ENCODE data around the gene GRIP1. TPM values are rescaled to one million over a fixed set of nuclear protein-coding genes. Genes with fewer than 3 reads are reported as not detected.

The GRIP1 gene
- total RNA-seq, 2 donors from 2014 or later: 0.28 TPM; not detected in 1

DNA sequence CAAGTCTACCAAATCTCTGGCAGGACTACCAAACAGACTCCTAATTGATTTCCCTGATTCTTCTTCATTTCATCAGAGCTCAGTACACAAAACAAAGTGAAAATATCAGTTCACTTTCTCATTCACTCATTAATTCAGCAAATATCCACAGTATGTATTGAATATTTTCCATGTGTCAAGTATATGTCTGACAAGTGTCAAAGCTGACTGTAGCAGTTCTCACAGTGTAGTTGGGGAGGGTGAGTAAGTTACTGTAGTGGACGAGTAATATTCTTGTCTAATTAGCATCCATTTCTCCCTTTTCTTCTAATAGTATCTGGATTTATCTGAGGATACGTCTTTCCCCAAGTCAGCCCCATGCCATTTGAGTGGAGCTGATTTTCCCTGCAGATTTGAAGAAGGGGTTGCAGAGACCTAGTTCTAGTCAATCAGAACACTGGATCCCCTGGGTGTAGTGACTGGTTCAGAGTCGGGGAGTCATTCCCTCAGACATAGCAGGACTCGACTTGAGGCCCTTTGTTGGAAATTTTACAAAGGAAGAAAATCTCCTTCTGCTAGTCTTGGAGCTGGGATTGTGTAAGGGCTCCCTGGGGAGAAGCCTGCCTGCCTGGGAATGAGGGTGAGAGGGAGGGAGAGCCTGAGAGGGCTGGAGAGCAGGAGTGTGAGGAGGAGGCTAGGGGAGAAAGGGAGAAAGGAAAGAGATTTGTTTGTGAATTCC, 51.4 kb downstream of the GRIP1 start:
- no peak overlapping the region for H3K27ac ChIP-seq
- ATAC-seq (ENCODE audit: insufficient number of reproducible peaks, low FRiP score, low read depth) (no peak), DNase-seq (ENCODE audit: low spot score) (no peak)
- peaks cover 0 to 11% of the 10 kb centered on the region in 2 donors for H3K4me1 ChIP-seq (ENCODE audit: control insufficient read depth in 1 of 2, low read depth in 2 of 2)
- TF ChIP-seq, protein P1, sequence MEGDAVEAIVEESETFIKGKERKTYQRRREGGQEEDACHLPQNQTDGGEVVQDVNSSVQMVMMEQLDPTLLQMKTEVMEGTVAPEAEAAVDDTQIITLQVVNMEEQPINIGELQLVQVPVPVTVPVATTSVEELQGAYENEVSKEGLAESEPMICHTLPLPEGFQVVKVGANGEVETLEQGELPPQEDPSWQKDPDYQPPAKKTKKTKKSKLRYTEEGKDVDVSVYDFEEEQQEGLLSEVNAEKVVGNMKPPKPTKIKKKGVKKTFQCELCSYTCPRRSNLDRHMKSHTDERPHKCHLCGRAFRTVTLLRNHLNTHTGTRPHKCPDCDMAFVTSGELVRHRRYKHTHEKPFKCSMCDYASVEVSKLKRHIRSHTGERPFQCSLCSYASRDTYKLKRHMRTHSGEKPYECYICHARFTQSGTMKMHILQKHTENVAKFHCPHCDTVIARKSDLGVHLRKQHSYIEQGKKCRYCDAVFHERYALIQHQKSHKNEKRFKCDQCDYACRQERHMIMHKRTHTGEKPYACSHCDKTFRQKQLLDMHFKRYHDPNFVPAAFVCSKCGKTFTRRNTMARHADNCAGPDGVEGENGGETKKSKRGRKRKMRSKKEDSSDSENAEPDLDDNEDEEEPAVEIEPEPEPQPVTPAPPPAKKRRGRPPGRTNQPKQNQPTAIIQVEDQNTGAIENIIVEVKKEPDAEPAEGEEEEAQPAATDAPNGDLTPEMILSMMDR (IDR thresholded peaks at IDR 0.05): no peak
- no peaks in the 10 kb centered on the region for H3K36me3 ChIP-seq
- H3K27me3 ChIP-seq (replicated peaks; ENCODE audit: insufficient read depth): no peaks in the 10 kb centered on the region
- H3K9me3 ChIP-seq: no peaks in the 10 kb centered on the region
- no peak overlapping the region for H3K4me3 ChIP-seq

DNA sequence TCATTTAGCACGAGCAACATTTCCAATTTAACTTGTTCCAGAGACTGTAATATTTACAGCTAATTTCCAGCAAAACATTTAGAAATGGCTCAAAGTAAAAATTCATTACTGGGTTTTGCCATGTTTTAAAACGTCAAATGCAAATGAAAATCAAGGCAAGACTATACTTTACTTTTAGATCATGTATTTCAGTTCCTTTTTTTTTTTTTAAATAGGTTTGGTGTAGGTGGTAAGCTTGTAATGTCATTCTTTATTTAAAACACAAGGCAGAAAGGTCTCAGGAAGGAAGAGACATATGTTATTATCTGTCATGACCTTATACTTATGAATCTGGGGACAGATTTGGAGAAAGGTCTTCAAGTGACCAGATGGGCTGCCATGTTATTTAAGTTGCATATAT, 54.1 kb downstream of the GRIP1 start:
- Histone ChIP-seq H3K36me3 (no peaks in the 10 kb centered on the region), H3K4me3 (no peak overlapping the region), H3K4me1 (ENCODE audit: control insufficient read depth in 1 of 2, low read depth in 2 of 2) (peaks cover 0 to 11% of the 10 kb centered on the region in 2 donors), H3K27ac (no peak overlapping the region), H3K9me3 (no peaks in the 10 kb centered on the region), H3K27me3 (replicated peaks; ENCODE audit: insufficient read depth) (no peaks in the 10 kb centered on the region)
- no peak for DNase-seq (ENCODE audit: low spot score)
- TF ChIP-seq, protein P1 (IDR thresholded peaks at IDR 0.05): no peak
- ATAC-seq (ENCODE audit: insufficient number of reproducible peaks, low FRiP score, low read depth): no peak

DNA sequence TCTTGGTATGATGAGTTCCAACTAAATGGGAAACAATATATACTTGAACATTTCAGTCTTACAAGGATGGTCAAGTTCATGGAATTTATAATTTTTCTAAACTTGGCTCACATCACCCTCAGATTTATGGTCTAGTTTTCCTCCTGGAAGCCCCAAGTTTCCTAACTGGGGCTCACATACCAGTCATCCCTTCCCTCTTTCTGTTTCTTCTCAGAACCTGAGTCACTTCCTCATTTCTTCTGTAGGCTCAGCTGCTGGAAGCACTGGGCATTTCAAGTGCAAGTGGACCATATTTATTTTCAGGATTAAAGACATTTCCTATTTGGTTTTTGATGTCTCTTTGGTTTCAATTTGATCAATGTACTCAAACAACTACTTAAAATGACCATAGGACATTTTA, 55.4 kb downstream of the GRIP1 start:
- Histone ChIP-seq H3K27ac (no peak overlapping the region), H3K4me1 (ENCODE audit: control insufficient read depth in 1 of 2, low read depth in 2 of 2) (peaks cover 0 to 11% of the 10 kb centered on the region in 2 donors), H3K4me3 (no peak overlapping the region), H3K27me3 (replicated peaks; ENCODE audit: insufficient read depth) (no peaks in the 10 kb centered on the region), H3K36me3 (no peaks in the 10 kb centered on the region), H3K9me3 (no peaks in the 10 kb centered on the region)
- TF ChIP-seq, protein P1 (IDR thresholded peaks at IDR 0.05): no peak
- ATAC-seq (ENCODE audit: insufficient number of reproducible peaks, low FRiP score, low read depth): no peak
- no peak for DNase-seq (ENCODE audit: low spot score)

DNA sequence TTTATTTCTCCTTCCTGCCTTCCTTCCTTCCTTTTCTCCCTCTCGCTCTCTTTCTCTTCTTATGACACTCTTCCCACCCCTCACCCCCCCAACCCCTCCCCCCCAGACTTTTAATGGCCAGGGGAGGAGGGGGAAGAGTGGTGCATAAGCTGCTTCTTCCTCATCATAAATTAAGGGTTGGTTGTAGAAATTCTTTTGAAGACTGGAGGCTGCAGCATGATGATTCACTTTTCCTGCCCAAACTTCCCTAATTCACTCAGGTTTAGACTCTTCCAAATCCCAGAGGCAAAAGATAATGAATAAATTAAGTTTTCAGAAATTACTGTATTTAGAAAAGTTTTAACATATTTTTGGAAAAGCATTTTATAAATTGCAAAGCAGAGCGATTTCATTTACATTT, 58.2 kb downstream of the GRIP1 start:
- Histone ChIP-seq H3K27ac (no peak overlapping the region), H3K4me1 (ENCODE audit: control insufficient read depth in 1 of 2, low read depth in 2 of 2) (no peaks in the 10 kb centered on the region), H3K9me3 (no peaks in the 10 kb centered on the region), H3K27me3 (replicated peaks; ENCODE audit: insufficient read depth) (no peaks in the 10 kb centered on the region), H3K36me3 (no peaks in the 10 kb centered on the region), H3K4me3 (no peak overlapping the region)
- no peak for DNase-seq (ENCODE audit: low spot score)
- ATAC-seq (ENCODE audit: insufficient number of reproducible peaks, low FRiP score, low read depth): no peak
- TF ChIP-seq, protein P1 (IDR thresholded peaks at IDR 0.05): no peak

DNA sequence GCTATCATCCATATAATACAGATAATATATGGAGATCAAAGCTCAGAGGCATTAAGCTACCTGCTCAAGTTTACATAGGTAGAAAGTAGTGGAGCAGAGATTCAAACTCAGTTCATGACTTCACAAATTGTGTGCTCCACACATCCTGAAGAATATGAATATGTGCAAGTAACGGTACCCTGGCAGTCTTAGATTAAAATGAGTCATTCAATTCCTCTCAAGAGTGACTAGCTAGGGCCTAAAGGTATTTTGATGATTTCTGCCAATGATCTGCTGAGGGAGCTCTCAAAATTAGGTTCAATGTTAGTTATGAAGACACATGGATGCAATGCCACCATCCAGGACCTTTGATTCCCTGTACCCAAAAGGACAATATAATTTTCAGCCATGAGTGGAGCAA, 58.9 kb downstream of the GRIP1 start:
- Histone ChIP-seq H3K4me1 (ENCODE audit: control insufficient read depth in 1 of 2, low read depth in 2 of 2) (no peaks in the 10 kb centered on the region), H3K27me3 (replicated peaks; ENCODE audit: insufficient read depth) (no peaks in the 10 kb centered on the region), H3K4me3 (no peak overlapping the region), H3K27ac (no peak overlapping the region), H3K9me3 (no peaks in the 10 kb centered on the region), H3K36me3 (no peaks in the 10 kb centered on the region)
- ATAC-seq (ENCODE audit: insufficient number of reproducible peaks, low FRiP score, low read depth) (no peak), DNase-seq (ENCODE audit: low spot score) (no peak)
- TF ChIP-seq, protein P1 (IDR thresholded peaks at IDR 0.05): no peak

All from thoracic aorta (tissue), 2 donors.